Nephron (organoid): ENCODE results near the gene CELF4.

Experiments
- H3K27ac Mint-ChIP-seq, 3 experiments: 2 replicates each; pipeline ENCODE4 v1.8.0; 2020; ENCODE audit warnings: mixed read lengths in 3 of 3, mild to moderate bottlenecking in 2 of 3, moderate library complexity in 1 of 3
- H3K27me3 Mint-ChIP-seq: 2 replicates; pipeline ENCODE4 v1.8.0; 2021; ENCODE audit warnings: low read depth, mild to moderate bottlenecking, moderate library complexity, mixed read lengths
- H3K36me3 Mint-ChIP-seq: 2 replicates; pipeline ENCODE4 v1.8.0; 2020; ENCODE audit warnings: low read depth, mixed read lengths
- H3K4me1 Mint-ChIP-seq: 2 replicates; pipeline ENCODE4 v1.8.0; 2020; ENCODE audit warnings: mixed read lengths
- H3K4me3 Mint-ChIP-seq, 3 experiments: 2 replicates each; pipeline ENCODE4 v1.8.0; 2020; ENCODE audit warnings: mild to moderate bottlenecking in 3 of 3, mixed read lengths in 3 of 3, moderate library complexity in 2 of 3
- H3K9me3 Mint-ChIP-seq: 2 replicates; pipeline ENCODE4 v1.8.0; 2020; ENCODE audit warnings: mixed read lengths
- CTCF ChIP-seq, 3 experiments: fragments of 200-600 bp; sonication (generic); IDR thresholded peaks; one replicate each; pipeline ENCODE4 v1.5.0; 2021; ENCODE audit warnings: antibody characterized with exemption in 3 of 3; ENCODE audit not compliant: unreplicated experiment in 3 of 3

The CELF4 gene

GRCh38 chr18:37280701-37281393, 284.8 kb downstream of the CELF4 start:
- H3K27ac Mint-ChIP-seq = no peak overlapping the region
- peaks cover 21% of the 10 kb centered on the region for H3K27me3 Mint-ChIP-seq
- no peaks in the 10 kb centered on the region for H3K36me3 Mint-ChIP-seq
- TF ChIP-seq CTCF (IDR thresholded peaks at IDR 0.05; ENCODE audit: unreplicated experiment in 3 of 3) = no peak
- no peak overlapping the region for H3K4me3 Mint-ChIP-seq
- H3K9me3 Mint-ChIP-seq = peaks cover 4% of the 10 kb centered on the region
- peaks cover 7% of the 10 kb centered on the region for H3K4me1 Mint-ChIP-seq

GRCh38 chr18:37277804-37278203, 287.8 kb downstream of the CELF4 start:
- Mint-ChIP-seq H3K27ac (no peak overlapping the region), H3K4me1 (peaks cover 4% of the 10 kb centered on the region), H3K27me3 (peaks cover 12% of the 10 kb centered on the region), H3K4me3 (no peak overlapping the region), H3K36me3 (no peaks in the 10 kb centered on the region), H3K9me3 (peaks cover 5% of the 10 kb centered on the region)
- TF ChIP-seq CTCF (IDR thresholded peaks at IDR 0.05; ENCODE audit: unreplicated experiment in 3 of 3) = no peak

- peaks cover 4% of the 10 kb centered on the region for H3K4me1 Mint-ChIP-seq
- peaks cover 11% of the 10 kb centered on the region for H3K27me3 Mint-ChIP-seq
- peaks cover 5% of the 10 kb centered on the region for H3K9me3 Mint-ChIP-seq
- no peak overlapping the region for H3K27ac Mint-ChIP-seq
- H3K4me3 Mint-ChIP-seq = no peak overlapping the region
- H3K36me3 Mint-ChIP-seq = no peaks in the 10 kb centered on the region
- no peak for TF ChIP-seq CTCF (IDR thresholded peaks at IDR 0.05; ENCODE audit: unreplicated experiment in 3 of 3)
These were observed 289.3 kb downstream of the CELF4 start for GRCh38 chr18:37276111-37276890.

GRCh38 chr18:37275237-37275741, 290.3 kb downstream of the CELF4 start:
- Mint-ChIP-seq H3K27ac (no peak overlapping the region), H3K36me3 (no peaks in the 10 kb centered on the region), H3K27me3 (peaks cover 11% of the 10 kb centered on the region), H3K4me1 (peaks cover 4% of the 10 kb centered on the region), H3K4me3 (peak overlapping the region in 1 of 3 experiments; percentile 19), H3K9me3 (peaks cover 5% of the 10 kb centered on the region)
- no peak for TF ChIP-seq CTCF (IDR thresholded peaks at IDR 0.05; ENCODE audit: unreplicated experiment in 3 of 3)

- Mint-ChIP-seq H3K4me3 (no peak overlapping the region), H3K9me3 (peaks cover 5% of the 10 kb centered on the region), H3K36me3 (no peaks in the 10 kb centered on the region), H3K27me3 (peaks cover 7% of the 10 kb centered on the region), H3K27ac (no peak overlapping the region), H3K4me1 (peaks cover 4% of the 10 kb centered on the region)
- TF ChIP-seq CTCF (IDR thresholded peaks at IDR 0.05; ENCODE audit: unreplicated experiment in 3 of 3) = no peak
These were observed 291.0 kb downstream of the CELF4 start for GRCh38 chr18:37274309-37275236.
